ENCODE measurements around the gene SCD5.

SCD5 gene

GRCh38 chr4:82591592-82591991 is 207.0 kb downstream of the SCD5 start:
- WGBS (ENCODE audit: insufficient coverage, insufficient read length): no CpG with 5 or more reads among the region's 5 CpGs
- no peak for DNase-seq (ENCODE audit: low read depth, low spot score)
- Histone ChIP-seq H3K4me1 (ENCODE audit: control insufficient read depth, insufficient read depth, low read length) (peaks cover 3% of the 10 kb centered on the region), H3K27ac (ENCODE audit: low read length) (no peak overlapping the region), H3K36me3 (ENCODE audit: control insufficient read depth, insufficient read depth, low read length) (no peaks in the 10 kb centered on the region; the same call in 1 of the 2 replicates), H3K27me3 (ENCODE audit: control insufficient read depth, insufficient read depth, low read length) (no peaks in the 10 kb centered on the region), H3K4me3 (ENCODE audit: low read length) (no peak overlapping the region), H3K9me3 (ENCODE audit: control insufficient read depth, insufficient read depth, low read length) (no peaks in the 10 kb centered on the region)

- H3K27me3 ChIP-seq (ENCODE audit: control insufficient read depth, insufficient read depth, low read length): no peaks in the 10 kb centered on the region
- H3K9me3 ChIP-seq (ENCODE audit: control insufficient read depth, insufficient read depth, low read length): no peaks in the 10 kb centered on the region
- DNase-seq (ENCODE audit: low read depth, low spot score): no peak
- H3K4me3 ChIP-seq (ENCODE audit: low read length): no peak overlapping the region
- WGBS (ENCODE audit: insufficient coverage, insufficient read length): no CpG with 5 or more reads among the region's 1 CpG
- H3K4me1 ChIP-seq (ENCODE audit: control insufficient read depth, insufficient read depth, low read length): peaks cover 8% of the 10 kb centered on the region
- H3K36me3 ChIP-seq (ENCODE audit: control insufficient read depth, insufficient read depth, low read length): no peaks in the 10 kb centered on the region; the same call in 1 of the 2 replicates
- H3K27ac ChIP-seq (ENCODE audit: low read length): no peak overlapping the region
Observed at GRCh38 chr4:82589756-82590155, 208.8 kb downstream of the SCD5 start.

- Histone ChIP-seq H3K27ac (ENCODE audit: low read length) (no peak overlapping the region), H3K4me1 (ENCODE audit: control insufficient read depth, insufficient read depth, low read length) (peaks cover 9% of the 10 kb centered on the region), H3K4me3 (ENCODE audit: low read length) (no peak overlapping the region), H3K27me3 (ENCODE audit: control insufficient read depth, insufficient read depth, low read length) (no peaks in the 10 kb centered on the region), H3K9me3 (ENCODE audit: control insufficient read depth, insufficient read depth, low read length) (no peaks in the 10 kb centered on the region), H3K36me3 (ENCODE audit: control insufficient read depth, insufficient read depth, low read length) (no peaks in the 10 kb centered on the region; the same call in 1 of the 2 replicates)
- no peak for DNase-seq (ENCODE audit: low read depth, low spot score)
- WGBS (ENCODE audit: insufficient coverage, insufficient read length): no CpG with 5 or more reads among the region's 2 CpGs
Observed at GRCh38 chr4:82588771-82589270, 209.8 kb downstream of the SCD5 start.

GRCh38 chr4:82587826-82588540 is 210.6 kb downstream of the SCD5 start:
- Histone ChIP-seq H3K27me3 (ENCODE audit: control insufficient read depth, insufficient read depth, low read length) (no peaks in the 10 kb centered on the region), H3K4me3 (ENCODE audit: low read length) (no peak overlapping the region), H3K4me1 (ENCODE audit: control insufficient read depth, insufficient read depth, low read length) (peaks cover 9% of the 10 kb centered on the region), H3K27ac (ENCODE audit: low read length) (no peak overlapping the region), H3K36me3 (ENCODE audit: control insufficient read depth, insufficient read depth, low read length) (no peaks in the 10 kb centered on the region; the same call in 1 of the 2 replicates), H3K9me3 (ENCODE audit: control insufficient read depth, insufficient read depth, low read length) (no peaks in the 10 kb centered on the region)
- no CpG with 5 or more reads among the region's 8 CpGs for WGBS (ENCODE audit: insufficient coverage, insufficient read length)
- DNase-seq (ENCODE audit: low read depth, low spot score): no peak

GRCh38 chr4:82585690-82586435 is 212.7 kb downstream of the SCD5 start:
- no peak for DNase-seq (ENCODE audit: low read depth, low spot score)
- no peak overlapping the region for H3K27ac ChIP-seq (ENCODE audit: low read length)
- no CpG with 5 or more reads among the region's 8 CpGs for WGBS (ENCODE audit: insufficient coverage, insufficient read length)
- no peaks in the 10 kb centered on the region for H3K27me3 ChIP-seq (ENCODE audit: control insufficient read depth, insufficient read depth, low read length)
- no peaks in the 10 kb centered on the region for H3K9me3 ChIP-seq (ENCODE audit: control insufficient read depth, insufficient read depth, low read length)
- peaks cover 8% of the 10 kb centered on the region for H3K4me1 ChIP-seq (ENCODE audit: control insufficient read depth, insufficient read depth, low read length)
- no peaks in the 10 kb centered on the region; the same call in 1 of the 2 replicates for H3K36me3 ChIP-seq (ENCODE audit: control insufficient read depth, insufficient read depth, low read length)
- H3K4me3 ChIP-seq (ENCODE audit: low read length): no peak overlapping the region

- H3K27me3 ChIP-seq (ENCODE audit: control insufficient read depth, insufficient read depth, low read length): no peaks in the 10 kb centered on the region
- no peak overlapping the region for H3K27ac ChIP-seq (ENCODE audit: low read length)
- peaks cover 7% of the 10 kb centered on the region; the same call in 1 of the 2 replicates for H3K4me1 ChIP-seq (ENCODE audit: control insufficient read depth, insufficient read depth, low read length)
- no CpG with 5 or more reads among the region's 3 CpGs for WGBS (ENCODE audit: insufficient coverage, insufficient read length)
- no peaks in the 10 kb centered on the region for H3K9me3 ChIP-seq (ENCODE audit: control insufficient read depth, insufficient read depth, low read length)
- H3K4me3 ChIP-seq (ENCODE audit: low read length): no peak overlapping the region
- no peaks in the 10 kb centered on the region; the same call in 1 of the 2 replicates for H3K36me3 ChIP-seq (ENCODE audit: control insufficient read depth, insufficient read depth, low read length)
- no peak for DNase-seq (ENCODE audit: low read depth, low spot score)
Observed at GRCh38 chr4:82584931-82585330, 213.7 kb downstream of the SCD5 start.

GRCh38 chr4:82583897-82584587 is 214.6 kb downstream of the SCD5 start:
- H3K9me3 ChIP-seq (ENCODE audit: control insufficient read depth, insufficient read depth, low read length): no peaks in the 10 kb centered on the region
- H3K36me3 ChIP-seq (ENCODE audit: control insufficient read depth, insufficient read depth, low read length): no peaks in the 10 kb centered on the region; the same call in 1 of the 2 replicates
- H3K4me1 ChIP-seq (ENCODE audit: control insufficient read depth, insufficient read depth, low read length): peaks cover 7% of the 10 kb centered on the region; the same call in 1 of the 2 replicates
- no peak overlapping the region for H3K4me3 ChIP-seq (ENCODE audit: low read length)
- H3K27ac ChIP-seq (ENCODE audit: low read length): no peak overlapping the region
- DNase-seq (ENCODE audit: low read depth, low spot score): no peak
- no CpG with 5 or more reads among the region's 5 CpGs for WGBS (ENCODE audit: insufficient coverage, insufficient read length)
- no peaks in the 10 kb centered on the region for H3K27me3 ChIP-seq (ENCODE audit: control insufficient read depth, insufficient read depth, low read length)

GRCh38 chr4:82579932-82580331 is 218.7 kb downstream of the SCD5 start:
- Histone ChIP-seq H3K27ac (ENCODE audit: low read length) (no peak overlapping the region), H3K4me3 (ENCODE audit: low read length) (no peak overlapping the region), H3K36me3 (ENCODE audit: control insufficient read depth, insufficient read depth, low read length) (no peaks in the 10 kb centered on the region), H3K4me1 (ENCODE audit: control insufficient read depth, insufficient read depth, low read length) (peaks cover 1% of the 10 kb centered on the region; the same call in 1 of the 2 replicates), H3K27me3 (ENCODE audit: control insufficient read depth, insufficient read depth, low read length) (no peaks in the 10 kb centered on the region), H3K9me3 (ENCODE audit: control insufficient read depth, insufficient read depth, low read length) (no peaks in the 10 kb centered on the region)
- WGBS (ENCODE audit: insufficient coverage, insufficient read length): no CpG with 5 or more reads among the region's 5 CpGs
- no peak for DNase-seq (ENCODE audit: low read depth, low spot score)
